HL-60 (cell line): Measurements from ENCODE around the gene NTN1.

Source experiments
- DNase-seq, 2 experiments: peaks; one replicate each; pipeline ENCODE4 v3.0.0-alpha.2; 2010 to 2020; ENCODE audit warnings: low read depth in 1 of 2, low spot score in 1 of 2
- H3K27ac ChIP-seq: fragments of 250-450 bp; sonication (Bioruptor Pico); replicated peaks from 2 replicates; pipeline ENCODE4 v1.5.1; 2020; ENCODE audit warnings: mild to moderate bottlenecking, moderate library complexity
- H3K27me3 ChIP-seq: fragments of 250-450 bp; sonication (Bioruptor Pico); 2 replicates; pipeline ENCODE4 v1.5.1; 2021; ENCODE audit warnings: mild to moderate bottlenecking, moderate library complexity; ENCODE audit not compliant: insufficient read depth, poor library complexity, severe bottlenecking
- H3K4me3 ChIP-seq: replicated peaks from 2 replicates; pipeline ENCODE4 v1.5.1; 2011; ENCODE audit warnings: mild to moderate bottlenecking, control low read depth, low read length; ENCODE audit not compliant: insufficient read depth
- GABPA ChIP-seq: IDR thresholded peaks from 2 replicates; pipeline ENCODE4 v1.6.1; 2012; ENCODE audit warnings: low read depth
- POLR2AphosphoS5 ChIP-seq: IDR thresholded peaks from 2 replicates; pipeline ENCODE4 v1.6.1; 2012; ENCODE audit warnings: low read depth
- SPI1 ChIP-seq: IDR thresholded peaks from 2 replicates; pipeline ENCODE4 v1.6.1; 2012; ENCODE audit warnings: low read depth, mild to moderate bottlenecking, borderline replicate concordance
- TF ChIP-seq, protein P1 (sequence below): IDR thresholded peaks from 2 replicates; pipeline ENCODE4 v1.6.1; 2012; ENCODE audit warnings: low read depth; ENCODE audit not compliant: insufficient replicate concordance
- TF ChIP-seq, protein P2 (sequence below): IDR thresholded peaks from one replicate; pipeline ENCODE4 v1.5.1; 2011; ENCODE audit warnings: low read length, control low read depth, inconsistent platforms; ENCODE audit not compliant: insufficient read depth

NTN1 gene

GRCh38 chr17:9138161-9138717, 116.9 kb downstream of the NTN1 start:
- TF ChIP-seq SPI1: no peak
- no peak for TF ChIP-seq GABPA
- TF ChIP-seq, protein P1, sequence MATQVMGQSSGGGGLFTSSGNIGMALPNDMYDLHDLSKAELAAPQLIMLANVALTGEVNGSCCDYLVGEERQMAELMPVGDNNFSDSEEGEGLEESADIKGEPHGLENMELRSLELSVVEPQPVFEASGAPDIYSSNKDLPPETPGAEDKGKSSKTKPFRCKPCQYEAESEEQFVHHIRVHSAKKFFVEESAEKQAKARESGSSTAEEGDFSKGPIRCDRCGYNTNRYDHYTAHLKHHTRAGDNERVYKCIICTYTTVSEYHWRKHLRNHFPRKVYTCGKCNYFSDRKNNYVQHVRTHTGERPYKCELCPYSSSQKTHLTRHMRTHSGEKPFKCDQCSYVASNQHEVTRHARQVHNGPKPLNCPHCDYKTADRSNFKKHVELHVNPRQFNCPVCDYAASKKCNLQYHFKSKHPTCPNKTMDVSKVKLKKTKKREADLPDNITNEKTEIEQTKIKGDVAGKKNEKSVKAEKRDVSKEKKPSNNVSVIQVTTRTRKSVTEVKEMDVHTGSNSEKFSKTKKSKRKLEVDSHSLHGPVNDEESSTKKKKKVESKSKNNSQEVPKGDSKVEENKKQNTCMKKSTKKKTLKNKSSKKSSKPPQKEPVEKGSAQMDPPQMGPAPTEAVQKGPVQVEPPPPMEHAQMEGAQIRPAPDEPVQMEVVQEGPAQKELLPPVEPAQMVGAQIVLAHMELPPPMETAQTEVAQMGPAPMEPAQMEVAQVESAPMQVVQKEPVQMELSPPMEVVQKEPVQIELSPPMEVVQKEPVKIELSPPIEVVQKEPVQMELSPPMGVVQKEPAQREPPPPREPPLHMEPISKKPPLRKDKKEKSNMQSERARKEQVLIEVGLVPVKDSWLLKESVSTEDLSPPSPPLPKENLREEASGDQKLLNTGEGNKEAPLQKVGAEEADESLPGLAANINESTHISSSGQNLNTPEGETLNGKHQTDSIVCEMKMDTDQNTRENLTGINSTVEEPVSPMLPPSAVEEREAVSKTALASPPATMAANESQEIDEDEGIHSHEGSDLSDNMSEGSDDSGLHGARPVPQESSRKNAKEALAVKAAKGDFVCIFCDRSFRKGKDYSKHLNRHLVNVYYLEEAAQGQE: no peak
- no peak for TF ChIP-seq POLR2AphosphoS5
- Histone ChIP-seq H3K27me3 (no peaks in the 10 kb centered on the region), H3K4me3 (no peak overlapping the region), H3K27ac (no peak overlapping the region)
- DNase-seq: no peak

DNA sequence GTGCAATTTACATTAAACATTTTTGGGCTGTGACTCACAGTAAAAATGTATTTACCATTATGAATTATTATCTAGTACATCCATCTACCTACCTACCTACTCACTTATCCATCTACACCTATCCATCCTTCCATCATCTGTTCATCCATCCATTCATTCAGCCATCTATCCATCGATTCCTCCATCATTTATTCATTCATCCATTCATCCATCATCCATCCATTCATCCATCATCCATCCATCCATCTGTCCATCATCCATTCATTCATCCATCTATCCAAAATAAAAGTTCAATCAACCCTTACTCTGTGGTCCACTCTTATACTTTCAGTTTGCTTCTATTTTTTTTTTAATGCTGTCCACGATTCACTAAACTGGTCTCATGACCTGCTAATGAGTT, 118.4 kb downstream of the NTN1 start:
- H3K27me3 ChIP-seq: no peaks in the 10 kb centered on the region
- H3K4me3 ChIP-seq: no peak overlapping the region
- no peak overlapping the region for H3K27ac ChIP-seq
- DNase-seq: no peak
- TF ChIP-seq, protein P2, sequence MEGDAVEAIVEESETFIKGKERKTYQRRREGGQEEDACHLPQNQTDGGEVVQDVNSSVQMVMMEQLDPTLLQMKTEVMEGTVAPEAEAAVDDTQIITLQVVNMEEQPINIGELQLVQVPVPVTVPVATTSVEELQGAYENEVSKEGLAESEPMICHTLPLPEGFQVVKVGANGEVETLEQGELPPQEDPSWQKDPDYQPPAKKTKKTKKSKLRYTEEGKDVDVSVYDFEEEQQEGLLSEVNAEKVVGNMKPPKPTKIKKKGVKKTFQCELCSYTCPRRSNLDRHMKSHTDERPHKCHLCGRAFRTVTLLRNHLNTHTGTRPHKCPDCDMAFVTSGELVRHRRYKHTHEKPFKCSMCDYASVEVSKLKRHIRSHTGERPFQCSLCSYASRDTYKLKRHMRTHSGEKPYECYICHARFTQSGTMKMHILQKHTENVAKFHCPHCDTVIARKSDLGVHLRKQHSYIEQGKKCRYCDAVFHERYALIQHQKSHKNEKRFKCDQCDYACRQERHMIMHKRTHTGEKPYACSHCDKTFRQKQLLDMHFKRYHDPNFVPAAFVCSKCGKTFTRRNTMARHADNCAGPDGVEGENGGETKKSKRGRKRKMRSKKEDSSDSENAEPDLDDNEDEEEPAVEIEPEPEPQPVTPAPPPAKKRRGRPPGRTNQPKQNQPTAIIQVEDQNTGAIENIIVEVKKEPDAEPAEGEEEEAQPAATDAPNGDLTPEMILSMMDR: no peak
- no peak for TF ChIP-seq POLR2AphosphoS5
- no peak for TF ChIP-seq SPI1
- TF ChIP-seq, protein P1: no peak
- no peak for TF ChIP-seq GABPA

DNA sequence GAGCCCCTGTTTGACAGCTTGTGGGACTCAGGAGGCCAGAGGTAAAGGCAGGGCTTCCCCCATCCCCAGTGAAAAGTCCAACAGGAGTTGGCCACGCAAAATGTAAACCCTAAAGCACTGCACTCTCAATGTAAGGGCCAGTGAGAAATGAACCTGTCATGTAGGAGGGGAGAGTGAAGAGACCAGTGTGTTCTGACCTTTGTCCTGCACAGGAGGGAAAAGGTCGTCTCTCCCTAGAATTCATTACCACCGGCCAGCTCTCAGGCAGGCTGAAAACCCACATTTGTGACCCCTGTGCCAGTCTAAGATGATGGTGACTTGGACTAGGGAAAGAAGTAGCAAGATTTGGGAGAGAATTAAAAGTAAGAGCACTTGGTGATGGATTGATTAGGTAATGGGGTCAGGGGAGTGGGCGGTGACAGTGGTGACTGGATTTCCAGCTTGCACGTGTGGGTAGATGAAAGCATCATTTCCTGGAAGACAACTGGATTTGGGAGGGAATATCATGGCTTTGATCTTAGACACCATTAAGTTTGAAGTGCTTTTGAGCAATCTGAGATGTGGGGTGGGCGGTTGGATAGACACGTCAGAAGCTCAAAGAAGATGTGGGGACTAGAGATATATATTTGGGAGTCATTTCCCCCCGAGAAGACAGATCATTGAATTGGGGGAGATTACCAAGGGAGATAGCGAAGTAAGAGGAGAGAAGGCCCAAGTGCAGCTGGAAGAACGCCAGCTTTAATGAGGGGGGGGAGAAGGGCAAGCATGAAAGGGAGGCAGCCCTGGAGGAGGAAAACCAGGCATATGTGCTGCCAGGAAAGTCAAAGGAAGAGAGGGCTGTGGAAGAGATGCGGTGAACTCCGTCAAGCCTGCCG, 119.5 kb downstream of the NTN1 start:
- TF ChIP-seq, protein P2: no peak
- TF ChIP-seq SPI1 (no peak), POLR2AphosphoS5 (no peak), GABPA (no peak)
- TF ChIP-seq, protein P1: no peak
- Histone ChIP-seq H3K27ac (no peak overlapping the region), H3K4me3 (no peak overlapping the region), H3K27me3 (no peaks in the 10 kb centered on the region)
- DNase-seq: no peak
